Left ventricle myocardium inferior (tissue), 1 donor: ENCODE data around the gene RPS2. TPM values are rescaled to one million over a fixed set of nuclear protein-coding genes. Genes with fewer than 3 reads are reported as not detected.

ENCODE experiments used
- DNase-seq: peaks from one replicate; pipeline ENCODE4 v3.0.0-alpha.2; 2020
- H3K27ac ChIP-seq: fragments of 200-600 bp; replicated peaks from 2 replicates; pipeline ENCODE4 v1.8.0; 2021
- H3K27me3 ChIP-seq: fragments of 200-600 bp; 2 replicates; pipeline ENCODE4 v1.8.0; 2021; ENCODE audit warnings: low read depth
- H3K36me3 ChIP-seq: fragments of 200-600 bp; 2 replicates; pipeline ENCODE4 v1.8.0; 2021
- H3K4me1 ChIP-seq: fragments of 200-600 bp; 2 replicates; pipeline ENCODE4 v1.8.0; 2021
- H3K4me3 ChIP-seq: fragments of 200-600 bp; 2 replicates; pipeline ENCODE4 v1.8.0; 2021; ENCODE audit warnings: mild to moderate bottlenecking, moderate library complexity
- H3K9me3 ChIP-seq: fragments of 200-600 bp; replicated peaks from 2 replicates; pipeline ENCODE4 v1.8.0; 2021
- CTCF ChIP-seq: fragments of 200-600 bp; IDR thresholded peaks from 2 replicates; pipeline ENCODE4 v1.8.0; 2021; ENCODE audit warnings: antibody characterized with exemption, mild to moderate bottlenecking, borderline replicate concordance
- intact Hi-C: fragments of 100-400 bp; cut with micrococcal nuclease; formaldehyde crosslinking; loops from one replicate; pipeline ENCODE4 v1.11.0; 2022
- total RNA-seq: library from RNA; stranded (reverse); fragmentation: NEBNext Ultra II Directional; extraction: Animal tissue kit (Norgen Biotek cat#: 25700); gene quantifications from one replicate; pipeline ENCODE4 v1.2.1, GENCODE V29; 2021
- donor health status: DM: no; HTN: yes; CAD: no; lungs with severe emphysema.

The RPS2 gene
- total RNA-seq, 1 donor from 2014 or later: 753 TPM

- H3K36me3 ChIP-seq: peaks cover 57% of the 10 kb centered on the region
- no peak overlapping the region for H3K27ac ChIP-seq
- DNase-seq: no peak
- TF ChIP-seq CTCF: no peak
- H3K9me3 ChIP-seq: no peaks in the 10 kb centered on the region
- no peaks in the 10 kb centered on the region for H3K4me1 ChIP-seq
- no peak overlapping the region for H3K4me3 ChIP-seq
- intact Hi-C loops: no loop called here
- no peaks in the 10 kb centered on the region for H3K27me3 ChIP-seq
Observed at GRCh38 chr16:1997494-1998359, 33.1 kb upstream of the RPS2 start.

- peaks cover 31% of the 10 kb centered on the region for H3K4me1 ChIP-seq
- no peak overlapping the region for H3K27ac ChIP-seq
- H3K4me3 ChIP-seq: no peak overlapping the region
- peaks cover 19% of the 10 kb centered on the region for H3K36me3 ChIP-seq
- intact Hi-C loops: no loop called here
- no peak for DNase-seq
- TF ChIP-seq CTCF: no peak
- peaks cover 4% of the 10 kb centered on the region for H3K9me3 ChIP-seq
- peaks cover 31% of the 10 kb centered on the region for H3K27me3 ChIP-seq
Observed at GRCh38 chr16:1993731-1994131, 29.1 kb upstream of the RPS2 start.

GRCh38 chr16:1992704-1993317 lies 28.2 kb upstream of the RPS2 start:
- Histone ChIP-seq H3K27ac (no peak overlapping the region), H3K4me1 (peaks cover 31% of the 10 kb centered on the region), H3K36me3 (peaks cover 10% of the 10 kb centered on the region), H3K9me3 (peaks cover 4% of the 10 kb centered on the region), H3K4me3 (peak overlapping the region; percentile 66), H3K27me3 (peaks cover 40% of the 10 kb centered on the region)
- no peak for TF ChIP-seq CTCF
- intact Hi-C loops: no loop called here
- no peak for DNase-seq

GRCh38 chr16:1991948-1992703 lies 27.5 kb upstream of the RPS2 start:
- H3K9me3 ChIP-seq: peaks cover 4% of the 10 kb centered on the region
- no peak for TF ChIP-seq CTCF
- peaks cover 8% of the 10 kb centered on the region for H3K36me3 ChIP-seq
- peak; percentile 95 for DNase-seq
- peaks cover 44% of the 10 kb centered on the region for H3K27me3 ChIP-seq
- peak overlapping the region; percentile 40 for H3K27ac ChIP-seq
- intact Hi-C loops: no loop called here
- peak overlapping the region; percentile 66 for H3K4me3 ChIP-seq
- peaks cover 31% of the 10 kb centered on the region for H3K4me1 ChIP-seq

- Histone ChIP-seq H3K4me3 (peak overlapping the region; percentile 66), H3K36me3 (peaks cover 8% of the 10 kb centered on the region), H3K9me3 (peaks cover 4% of the 10 kb centered on the region), H3K4me1 (peaks cover 31% of the 10 kb centered on the region), H3K27ac (peak overlapping the region; percentile 40), H3K27me3 (peaks cover 47% of the 10 kb centered on the region)
- no peak for DNase-seq
- no peak for TF ChIP-seq CTCF
- intact Hi-C loops: no loop called here
Observed at GRCh38 chr16:1991588-1991947, 26.9 kb upstream of the RPS2 start.
